HCT116 (cell line): Measurements from ENCODE around the gene UBQLN4. TPM values are rescaled to one million over a fixed set of nuclear protein-coding genes. Genes with fewer than 3 reads are reported as not detected.

Source experiments
- ATAC-seq: fragments of 200-7000 bp; cut with Tn5 transposase; 2 replicates; pipeline ENCODE4 v1.9.1; 2020; ENCODE audit warnings: mild to moderate bottlenecking, moderate library complexity
- BruUV-seq: library from RNA; stranded (reverse); fragments of 400-500 nt; replicated peaks from 2 replicates; lab custom pipeline; 2021; lab: Mats Ljungman, UMichigan
- CTCF ChIA-PET: fragments of 300-600 bp; sonication (Branson Sonifier 250); formaldehyde crosslinking; loops from one replicate; lab custom pipeline; 2021; ENCODE audit warnings: antibody characterized with exemption; lab: Charles Lee
- POLR2A ChIA-PET: fragments of 300-600, 350-600 bp; sonication (Branson Sonifier 250); formaldehyde crosslinking; loops from one replicate; lab custom pipeline; 2021; ENCODE audit warnings: antibody characterized with exemption; lab: Charles Lee
- RAD21 ChIA-PET, 2 experiments: fragments of 300-600 bp; sonication (Branson Sonifier 250); formaldehyde crosslinking; loops; one replicate each; lab custom pipeline; 2023; ENCODE audit warnings: low total read pairs in 2 of 2; ENCODE audit not compliant: uncharacterized antibody in 2 of 2, unreplicated experiment in 2 of 2, low non-redundant PET in 1 of 2; lab: Charles Lee
- DNase-seq: peaks from one replicate; pipeline ENCODE4 v3.0.0-alpha.2; 2010; ENCODE audit warnings: low read depth, low spot score
- H2AFZ ChIP-seq: fragments of 200-600 bp; shearing (Covaris generic), sonication (generic); 2 replicates; pipeline ENCODE4 v1.6.1; 2017; ENCODE audit warnings: low read depth, mixed run types, mixed read lengths, antibody characterized with exemption, low read length; ENCODE audit not compliant: poor library complexity, severe bottlenecking
- H3K27ac ChIP-seq: 2 replicates; pipeline ENCODE4 v1.5.1; 2012; ENCODE audit warnings: low read depth, low read length
- H3K27me3 ChIP-seq: fragments of 200-600 bp; sonication (generic); 2 replicates; pipeline ENCODE4 v1.6.1; 2016; ENCODE audit warnings: mixed run types, low read length, mixed read lengths; ENCODE audit not compliant: insufficient read depth
- H3K36me3 ChIP-seq, 2 experiments: fragments of 200-500 bp in 1 of 2; fragments of 200-600 bp in 1 of 2; sonication (Bioruptor generic) in 1 of 2; sonication (generic) in 1 of 2; 2 replicates each; pipeline versions ENCODE4 v1.5.1 to v1.6.1; 2014 to 2016; ENCODE audit warnings: low read length in 2 of 2, inconsistent platforms in 1 of 2, mixed read lengths in 1 of 2, mixed run types in 1 of 2; ENCODE audit not compliant: insufficient read depth in 2 of 2, control insufficient read depth in 1 of 2
- H3K4me1 ChIP-seq, 2 experiments: fragments of 200-600 bp in 1 of 2; sonication (generic) in 1 of 2; 2 replicates each; pipeline versions ENCODE4 v1.5.1 to v1.6.1; 2012 to 2017; ENCODE audit warnings: low read length in 2 of 2, inconsistent platforms in 1 of 2, mild to moderate bottlenecking in 1 of 2, mixed read lengths in 1 of 2, mixed run types in 1 of 2, moderate library complexity in 1 of 2; ENCODE audit not compliant: insufficient read depth in 2 of 2, control insufficient read depth in 1 of 2
- H3K4me2 ChIP-seq: fragments of 200-600 bp; sonication (generic); 2 replicates; pipeline ENCODE4 v1.6.1; 2017; ENCODE audit warnings: mixed run types, low read length, mixed read lengths
- H3K4me3 ChIP-seq, 2 experiments: fragments of 200-600 bp in 1 of 2; sonication (generic) in 1 of 2; replicated peaks in 1 of 2; 2 replicates each; pipeline ENCODE4 v1.5.1; 2011 to 2016; ENCODE audit warnings: low read length in 2 of 2, control low read depth in 1 of 2, low read depth in 1 of 2, mild to moderate bottlenecking in 1 of 2, mixed read lengths in 1 of 2, mixed run types in 1 of 2
- H3K79me2 ChIP-seq: fragments of 200-600 bp; sonication (generic); 2 replicates; pipeline ENCODE4 v1.6.1; 2017; ENCODE audit warnings: mild to moderate bottlenecking, mixed run types, low read length, moderate library complexity, mixed read lengths; ENCODE audit not compliant: insufficient read depth
- H3K9ac ChIP-seq: fragments of 200-600 bp; sonication (generic); 2 replicates; pipeline ENCODE4 v1.6.1; 2016; ENCODE audit warnings: low read length, mixed read lengths
- H3K9me2 ChIP-seq: fragments of 200-600 bp; sonication (generic), shearing (Covaris generic); 2 replicates; pipeline ENCODE4 v1.6.1; 2017; ENCODE audit warnings: mixed run types, mild to moderate bottlenecking, moderate library complexity; ENCODE audit not compliant: insufficient read depth
- H3K9me3 ChIP-seq, 2 experiments: fragments of 200-500 bp in 1 of 2; fragments of 200-600 bp in 1 of 2; sonication (Bioruptor generic) in 1 of 2; sonication (generic) in 1 of 2; 2 replicates each; pipeline ENCODE4 v1.6.1; 2014 to 2017; ENCODE audit warnings: low read length in 2 of 2, mixed read lengths in 2 of 2, inconsistent platforms in 1 of 2, low read depth in 1 of 2, mild to moderate bottlenecking in 1 of 2, mixed run types in 1 of 2, moderate library complexity in 1 of 2; ENCODE audit not compliant: control insufficient read depth in 1 of 2, insufficient read depth in 1 of 2
- H4K20me1 ChIP-seq: fragments of 200-600 bp; sonication (generic), shearing (Covaris generic); 2 replicates; pipeline ENCODE4 v1.6.1; 2017; ENCODE audit warnings: mixed run types, mild to moderate bottlenecking, moderate library complexity; ENCODE audit not compliant: insufficient read depth
- CTCF ChIP-seq, 3 experiments: fragments of 200-600 bp in 1 of 3; sonication (generic) in 1 of 3; IDR thresholded peaks in 2 of 3; conservative IDR thresholded peaks in 1 of 3; 2 replicates each; pipeline ENCODE4 v1.5.1; 2012 to 2017; ENCODE audit warnings: low read depth in 2 of 3, low read length in 2 of 3, antibody characterized with exemption in 1 of 3, borderline replicate concordance in 1 of 3, control low read depth in 1 of 3, mild to moderate bottlenecking in 1 of 3, mixed read lengths in 1 of 3, mixed run types in 1 of 3, moderate library complexity in 1 of 3; ENCODE audit not compliant: insufficient read depth in 1 of 3
- ELF1 ChIP-seq: IDR thresholded peaks from 2 replicates; pipeline ENCODE4 v1.6.1; 2012; ENCODE audit warnings: low read depth, borderline replicate concordance
- EZH2 ChIP-seq: fragments of 200-600 bp; sonication (generic); IDR thresholded peaks from 2 replicates; pipeline ENCODE4 v1.6.1; 2017; ENCODE audit warnings: antibody characterized with exemption, mixed run types
- EZH2phosphoT487 ChIP-seq: fragments of 200-600 bp; IDR thresholded peaks from 2 replicates; pipeline ENCODE4 v1.6.1; 2018; ENCODE audit warnings: antibody characterized with exemption, borderline replicate concordance
- JUND ChIP-seq: IDR thresholded peaks from 2 replicates; pipeline ENCODE4 v1.6.1; 2012
- MAX ChIP-seq: IDR thresholded peaks from 2 replicates; pipeline ENCODE4 v1.6.1; 2012
- POLR2AphosphoS5 ChIP-seq: IDR thresholded peaks from 2 replicates; pipeline ENCODE4 v1.6.1; 2011; ENCODE audit warnings: mild to moderate bottlenecking, low read depth, low read length, moderate library complexity
- REST ChIP-seq: IDR thresholded peaks from 2 replicates; pipeline ENCODE4 v1.6.1; 2012; ENCODE audit warnings: low read depth
- SP1 ChIP-seq: IDR thresholded peaks from 2 replicates; pipeline ENCODE4 v1.6.1; 2012; ENCODE audit warnings: low read depth
- SRF ChIP-seq: IDR thresholded peaks from 2 replicates; pipeline ENCODE4 v1.6.1; 2012; ENCODE audit warnings: low read depth
- ZBTB33 ChIP-seq: IDR thresholded peaks from 2 replicates; pipeline ENCODE4 v1.6.1; 2011; ENCODE audit warnings: mild to moderate bottlenecking, low read length, moderate library complexity; ENCODE audit not compliant: insufficient replicate concordance; ENCODE audit errors: extremely low read depth
- intact Hi-C: fragments of 100-400 bp; cut with micrococcal nuclease; formaldehyde crosslinking; loops from 2 replicates; pipeline ENCODE4 v1.10.0; 2022
- total RNA-seq: library from RNA; stranded (reverse); gene quantifications from one replicate; pipeline ENCODE4 v1.2.1, GENCODE V29; 2021; ENCODE audit not compliant: unreplicated experiment

UBQLN4 gene
- total RNA-seq, 1 experiment from 2014 or later = 68.4 TPM

GRCh38 chr1:156070548-156070947, 16.9 kb upstream of the UBQLN4 start (continued):
- TF ChIP-seq CTCF (IDR thresholded peaks at IDR 0.05 in 2 of 3, conservative IDR thresholded peaks at IDR 0.05 in 1 of 3; ENCODE audit: borderline replicate concordance in 1 of 3, insufficient read depth in 1 of 3, low read depth in 2 of 3, low read length in 2 of 3) = no peak
- no peak for TF ChIP-seq ELF1

- Histone ChIP-seq H3K4me3 (no peak overlapping the region), H3K9me2 (no peaks in the 10 kb centered on the region), H3K9ac (no peak overlapping the region), H3K9me3 (no peaks in the 10 kb centered on the region), H3K4me1 (peaks cover 0 to 6% of the 10 kb centered on the region in 2 experiments; a peak in 1 of 4 replicates), H4K20me1 (no peaks in the 10 kb centered on the region), H3K27ac (no peak overlapping the region), H3K79me2 (peaks cover 26% of the 10 kb centered on the region; the same call in 1 of the 2 replicates), H3K4me2 (no peak overlapping the region), H3K27me3 (no peaks in the 10 kb centered on the region), H3K36me3 (peaks cover 21 to 31% of the 10 kb centered on the region in 2 experiments), H2AFZ (no peak overlapping the region)
- ChIA-PET CTCF (no interaction called here), RAD21 (no interaction called here), POLR2A (no interaction called here)
- DNase-seq (no peak), ATAC-seq (no peak)
- BruUV-seq = no TSS peak
- intact Hi-C loops = loop anchor here (10.0 kb wide), 1 partner anchor 65 kb away; no protein-coding TSS in a partner anchor
- no peak for TF ChIP-seq ZBTB33
- no peak for TF ChIP-seq SP1
- TF ChIP-seq POLR2AphosphoS5 = no peak
- no peak for TF ChIP-seq EZH2
- no peak for TF ChIP-seq SRF
- TF ChIP-seq REST = no peak
- no peak for TF ChIP-seq MAX
- no peak for TF ChIP-seq EZH2phosphoT487
- no peak for TF ChIP-seq JUND
- TF ChIP-seq CTCF (IDR thresholded peaks at IDR 0.05 in 2 of 3, conservative IDR thresholded peaks at IDR 0.05 in 1 of 3; ENCODE audit: borderline replicate concordance in 1 of 3, insufficient read depth in 1 of 3, low read depth in 2 of 3, low read length in 2 of 3) = no peak
Measured at GRCh38 chr1:156069490-156070455, 16.2 kb upstream of the UBQLN4 start.
